Stomach smooth muscle (tissue), 2 donors: ENCODE results near the gene C19orf47.
"Not testable (repeated sequence)": the region's sequence is repeated elsewhere in the genome, so short reads cannot be mapped to it uniquely, and the experiment has no call there.

Source experiments
- H3K27ac ChIP-seq: one replicate; pipeline ENCODE4 v1.7.0; 2013; ENCODE audit warnings: mild to moderate bottlenecking, low read length, inconsistent platforms
- H3K27me3 ChIP-seq, 2 donors: one replicate each; pipeline ENCODE4 v1.7.0; 2013; ENCODE audit warnings: low read length in 2 of 2; ENCODE audit not compliant: insufficient read depth in 2 of 2, control insufficient read depth in 1 of 2
- H3K36me3 ChIP-seq, 2 donors: one replicate each; pipeline ENCODE4 v1.7.0; 2013; ENCODE audit warnings: low read length in 2 of 2; ENCODE audit not compliant: control insufficient read depth in 2 of 2, insufficient read depth in 2 of 2
- H3K4me1 ChIP-seq: one replicate; pipeline ENCODE4 v1.7.0; 2013; ENCODE audit warnings: low read length; ENCODE audit not compliant: control insufficient read depth, insufficient read depth
- H3K4me3 ChIP-seq, 2 donors: one replicate each; pipeline ENCODE4 v1.7.0; 2013; ENCODE audit warnings: low read length in 2 of 2
- H3K9ac ChIP-seq, 2 donors: one replicate each; pipeline ENCODE4 v1.7.0; 2013; ENCODE audit warnings: low read length in 2 of 2, mild to moderate bottlenecking in 1 of 2
- H3K9me3 ChIP-seq, 2 donors: one replicate each; pipeline ENCODE4 v1.7.0; 2013; ENCODE audit warnings: low read length in 2 of 2; ENCODE audit not compliant: control insufficient read depth in 2 of 2
- donor health status: healthy.
- donor health status: Pancreatic carcinoma.

Gene C19orf47

DNA sequence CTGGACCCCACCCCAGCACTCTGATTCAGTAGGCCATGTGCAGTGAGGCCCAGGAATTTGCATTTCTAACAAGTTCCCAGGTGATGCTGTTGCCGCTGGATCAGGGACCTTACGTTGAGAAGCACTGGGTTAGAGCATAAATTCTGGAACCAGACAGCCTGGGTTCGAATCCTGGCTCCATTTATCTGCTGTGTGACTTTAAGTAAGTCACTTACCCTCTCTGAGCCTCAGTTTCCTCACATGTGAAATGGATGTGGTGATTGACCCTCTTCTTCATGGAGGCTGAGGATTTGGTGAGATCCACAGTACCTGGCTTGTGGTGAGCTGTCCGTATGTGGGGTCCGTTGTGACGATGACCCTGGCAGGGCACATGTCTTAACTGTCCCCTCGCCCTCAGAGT, 25.9 kb upstream of the C19orf47 start:
- no peaks in the 10 kb centered on the region for H3K4me1 ChIP-seq
- no peak overlapping the region for H3K27ac ChIP-seq
- peaks cover 32 to 54% of the 10 kb centered on the region in 2 donors for H3K36me3 ChIP-seq
- H3K9ac ChIP-seq, result no peak overlapping the region
- H3K9me3 ChIP-seq, result no peaks in the 10 kb centered on the region
- no peak overlapping the region for H3K4me3 ChIP-seq
- H3K27me3 ChIP-seq, result no peaks in the 10 kb centered on the region

DNA sequence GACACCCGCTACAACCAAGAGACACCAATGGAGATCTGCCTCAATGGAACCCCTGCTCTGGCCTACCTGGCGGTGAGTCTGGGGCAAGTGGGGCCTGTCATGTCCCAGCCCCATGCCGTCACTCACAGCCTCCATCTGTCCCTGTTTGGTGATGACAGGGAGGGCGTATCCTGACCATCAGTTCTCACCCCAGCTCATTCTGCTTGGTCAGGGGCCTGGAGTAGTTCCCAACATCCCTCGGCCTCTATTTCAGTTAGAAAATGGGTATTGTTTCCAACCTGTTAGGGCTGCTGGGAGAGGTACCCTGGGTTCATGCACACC, 23.6 kb upstream of the C19orf47 start:
- Histone ChIP-seq H3K36me3 (peaks cover 38 to 46% of the 10 kb centered on the region in 2 donors), H3K27ac (no peak overlapping the region), H3K27me3 (no peaks in the 10 kb centered on the region), H3K9ac (no peak overlapping the region), H3K4me3 (no peak overlapping the region), H3K4me1 (peaks cover 2% of the 10 kb centered on the region), H3K9me3 (no peaks in the 10 kb centered on the region)

DNA sequence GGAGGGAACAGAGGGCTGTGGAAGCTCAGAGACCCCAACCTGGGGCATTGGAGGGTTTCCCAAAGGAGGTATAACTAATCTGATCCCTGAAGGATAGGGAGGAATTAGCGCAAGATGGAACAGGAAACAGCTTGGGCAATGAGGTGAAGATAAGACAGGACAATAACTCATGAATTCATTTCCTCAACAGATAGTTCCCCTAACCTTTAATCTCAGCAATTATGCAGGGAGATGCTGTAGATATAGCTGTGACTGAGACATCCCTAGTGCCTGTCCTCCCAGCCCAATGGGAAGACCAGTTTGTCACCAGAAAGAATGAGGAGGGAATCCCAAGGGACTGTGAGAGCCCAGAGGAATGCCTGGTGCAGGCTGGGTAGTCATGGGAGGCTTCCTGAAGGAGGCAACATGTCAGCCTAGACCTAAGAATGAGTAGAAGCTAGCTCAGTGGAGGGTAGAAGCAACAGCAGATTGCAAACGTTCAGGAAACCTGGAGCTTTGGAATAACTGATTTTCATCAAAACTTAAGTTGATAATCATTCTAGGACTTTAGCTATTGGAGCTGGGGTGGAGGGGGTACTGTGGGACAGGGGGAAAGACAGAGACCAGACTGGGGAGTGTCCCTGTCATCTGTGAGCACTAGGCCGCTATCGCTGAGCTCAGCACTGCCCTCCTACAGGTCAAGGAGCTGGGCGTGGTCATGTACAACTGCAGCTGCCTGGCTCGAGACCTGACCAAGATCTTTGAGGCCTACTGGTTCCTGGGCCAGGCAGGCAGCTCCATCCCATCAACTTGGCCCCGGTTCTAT, 23.0 kb upstream of the C19orf47 start:
- Histone ChIP-seq H3K9me3 (no peaks in the 10 kb centered on the region), H3K9ac (no peak overlapping the region), H3K4me3 (no peak overlapping the region), H3K36me3 (peaks cover 34 to 41% of the 10 kb centered on the region in 2 donors), H3K4me1 (peaks cover 7% of the 10 kb centered on the region), H3K27ac (no peak overlapping the region), H3K27me3 (no peaks in the 10 kb centered on the region)

DNA sequence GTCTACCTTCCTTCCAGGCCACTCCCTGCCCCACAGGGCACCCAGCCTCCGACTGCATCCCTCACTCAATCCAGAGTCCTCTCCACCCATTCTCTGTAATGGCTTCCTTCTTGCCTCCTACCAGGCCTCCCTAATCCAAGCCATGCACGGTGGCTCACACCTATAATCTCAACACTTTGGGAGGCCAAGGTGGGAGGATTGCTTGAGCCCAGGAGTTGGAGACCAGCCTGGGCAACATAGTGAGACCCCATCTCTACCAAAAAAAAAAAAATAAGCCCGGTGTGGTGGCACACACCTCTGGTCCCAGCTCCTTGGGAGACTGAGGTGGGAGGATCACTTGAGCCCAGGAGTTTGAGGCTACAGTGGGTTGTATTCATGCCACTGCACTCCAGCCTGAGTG, 22.1 kb upstream of the C19orf47 start:
- H3K9me3 ChIP-seq, H3K9ac ChIP-seq, H3K4me3 ChIP-seq, H3K27ac ChIP-seq, H3K27me3 ChIP-seq: not testable (repeated sequence)
- Histone ChIP-seq H3K4me1 (peaks cover 10% of the 10 kb centered on the region), H3K36me3 (peaks cover 34 to 41% of the 10 kb centered on the region in 2 donors)

DNA sequence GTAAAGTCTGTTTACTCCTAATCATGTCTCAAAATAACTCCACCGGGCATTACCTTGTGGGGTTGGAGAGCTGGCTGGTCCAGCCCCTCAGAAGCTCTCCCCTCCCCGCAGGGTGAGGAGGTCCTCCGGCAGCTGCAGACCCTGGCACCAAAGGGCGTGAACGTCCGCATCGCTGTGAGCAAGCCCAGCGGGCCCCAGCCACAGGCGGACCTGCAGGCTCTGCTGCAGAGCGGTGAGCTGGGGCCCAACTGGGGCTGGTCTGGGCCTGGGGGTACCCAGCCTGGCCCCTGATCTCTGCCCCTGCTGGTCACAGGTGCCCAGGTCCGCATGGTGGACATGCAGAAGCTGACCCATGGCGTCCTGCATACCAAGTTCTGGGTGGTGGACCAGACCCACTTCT, 21.6 kb upstream of the C19orf47 start:
- Histone ChIP-seq H3K9me3 (no peaks in the 10 kb centered on the region), H3K9ac (no peak overlapping the region), H3K36me3 (peaks cover 34 to 39% of the 10 kb centered on the region in 2 donors), H3K4me3 (no peak overlapping the region), H3K27ac (no peak overlapping the region), H3K27me3 (no peaks in the 10 kb centered on the region), H3K4me1 (peaks cover 10% of the 10 kb centered on the region)

DNA sequence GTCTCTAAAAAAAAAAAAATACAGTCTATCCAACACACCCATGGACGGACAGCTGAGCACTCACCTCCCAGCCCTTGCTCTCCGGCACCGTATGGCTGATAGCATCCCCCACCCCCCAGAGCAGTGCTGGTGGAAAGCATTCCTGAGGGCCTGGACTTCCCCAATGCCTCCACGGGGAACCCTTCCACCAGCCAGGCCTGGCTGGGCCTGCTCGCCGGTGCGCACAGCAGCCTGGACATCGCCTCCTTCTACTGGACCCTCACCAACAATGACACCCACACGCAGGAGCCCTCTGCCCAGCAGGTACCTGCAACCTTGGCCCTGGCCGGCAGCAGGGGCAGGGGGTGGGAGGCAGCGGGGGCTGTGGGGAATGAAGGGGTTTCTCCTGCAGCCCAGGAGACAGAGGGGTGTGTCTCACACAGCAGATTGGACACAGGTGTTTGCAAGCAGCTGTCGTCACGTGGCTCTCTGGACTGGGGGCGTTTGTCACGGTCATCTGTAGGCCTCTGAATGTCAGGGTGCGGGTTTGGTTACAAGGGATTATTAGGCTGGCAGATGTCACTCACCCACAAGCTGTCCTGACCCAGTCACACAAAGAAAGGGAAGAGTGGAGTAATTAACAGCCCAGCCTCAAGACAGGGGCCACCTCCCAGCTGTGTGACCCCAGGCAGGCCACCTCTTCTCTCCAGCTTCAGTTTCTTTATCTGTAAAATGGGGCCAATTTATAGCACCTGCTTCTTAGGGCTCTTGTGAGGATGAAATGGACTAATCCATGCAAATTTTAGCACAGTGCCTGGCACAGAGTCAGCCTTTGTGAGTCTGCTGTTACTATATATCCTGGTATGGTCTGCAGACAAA, 19.6 kb upstream of the C19orf47 start:
- no peak overlapping the region for H3K4me3 ChIP-seq
- no peaks in the 10 kb centered on the region for H3K27me3 ChIP-seq
- no peaks in the 10 kb centered on the region for H3K9me3 ChIP-seq
- H3K27ac ChIP-seq, result no peak overlapping the region
- peaks cover 10% of the 10 kb centered on the region for H3K4me1 ChIP-seq
- H3K36me3 ChIP-seq, result peaks cover 22 to 27% of the 10 kb centered on the region in 2 donors
- H3K9ac ChIP-seq, result no peak overlapping the region

DNA sequence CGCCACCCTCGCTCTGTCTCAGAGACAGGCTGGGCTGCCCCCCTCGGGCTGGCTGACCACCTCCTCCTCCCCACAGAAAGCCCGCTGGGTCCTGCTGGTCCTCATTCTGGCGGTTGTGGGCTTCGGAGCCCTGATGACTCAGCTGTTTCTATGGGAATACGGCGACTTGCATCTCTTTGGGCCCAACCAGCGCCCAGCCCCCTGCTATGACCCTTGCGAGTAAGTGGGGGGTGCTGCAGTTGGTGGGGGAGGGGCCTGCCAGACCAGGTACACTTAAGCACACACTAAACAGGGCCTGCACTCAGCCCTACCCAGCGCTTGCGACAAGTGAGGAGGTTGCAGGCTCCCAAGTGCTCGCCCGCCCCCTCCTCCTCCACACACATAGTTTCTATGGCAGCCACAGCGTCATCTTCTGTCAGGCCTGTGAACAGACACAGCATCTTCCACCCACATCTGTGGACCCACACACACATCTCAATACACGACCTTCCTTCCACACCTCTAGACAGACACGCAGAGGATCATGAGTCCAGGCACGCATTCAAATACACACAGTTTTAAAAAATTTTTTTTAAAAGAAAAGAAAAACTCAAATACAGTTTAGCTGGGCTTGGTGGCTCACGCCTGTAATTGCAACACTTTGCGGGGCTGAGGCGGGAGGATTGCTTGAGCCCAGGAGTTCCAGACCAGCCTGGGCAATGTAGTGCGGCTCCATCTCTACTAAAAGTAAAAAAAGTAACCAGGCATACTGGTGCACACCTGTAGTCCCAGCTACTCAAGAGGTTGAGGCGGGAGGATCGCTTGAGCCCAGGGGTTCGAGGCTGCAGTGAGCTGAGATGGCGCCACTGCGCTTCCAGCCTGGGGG, 18.7 kb upstream of the C19orf47 start:
- no peaks in the 10 kb centered on the region for H3K9me3 ChIP-seq
- no peaks in the 10 kb centered on the region for H3K27me3 ChIP-seq
- peaks cover 20 to 23% of the 10 kb centered on the region in 2 donors for H3K36me3 ChIP-seq
- peak overlapping the region in 1 of 2 donors; percentile 72 for H3K4me3 ChIP-seq
- no peak overlapping the region for H3K27ac ChIP-seq
- peaks cover 10% of the 10 kb centered on the region for H3K4me1 ChIP-seq
- no peak overlapping the region for H3K9ac ChIP-seq

DNA sequence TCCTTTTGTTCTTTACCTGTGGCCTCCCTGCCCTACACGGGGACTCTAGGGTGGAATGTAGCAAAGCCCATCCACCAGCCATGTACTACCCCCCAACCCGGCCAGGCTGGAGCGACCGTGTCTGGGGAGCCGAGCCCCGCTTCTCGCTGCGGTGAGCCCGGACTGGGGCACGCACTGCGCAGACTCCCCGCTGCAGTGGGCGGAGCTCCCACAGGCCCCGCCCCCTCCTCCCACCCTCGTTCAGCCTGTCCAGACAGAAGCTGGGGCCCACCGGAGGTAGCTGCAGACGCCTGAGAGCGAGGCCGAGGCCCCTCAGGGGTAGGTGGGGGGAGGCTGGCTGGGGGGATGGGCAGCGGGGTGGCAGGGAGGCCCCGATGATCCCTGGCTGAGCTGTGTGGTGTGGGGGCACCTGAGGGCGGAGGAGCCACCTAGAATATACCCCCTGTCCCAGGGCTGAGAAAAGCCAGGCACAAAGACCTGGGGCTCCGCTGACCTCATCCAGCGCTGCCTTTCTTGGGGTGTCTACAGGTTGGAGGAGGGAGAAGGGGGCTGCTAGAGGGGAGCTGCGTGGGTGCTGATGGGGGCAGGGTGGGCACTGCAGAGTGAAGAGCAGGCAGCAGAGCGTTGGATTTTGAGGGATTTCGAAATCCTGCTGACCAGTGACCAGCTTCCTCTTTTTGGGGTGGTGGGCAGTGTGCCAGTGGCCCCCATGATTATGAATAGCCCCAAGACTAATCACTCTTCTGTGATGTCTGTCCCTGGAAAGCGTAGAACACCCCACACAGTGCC, 17.6 kb upstream of the C19orf47 start:
- peaks cover 10% of the 10 kb centered on the region for H3K4me1 ChIP-seq
- H3K4me3 ChIP-seq, result peak overlapping the region; percentile 71 to 72
- H3K27ac ChIP-seq, result no peak overlapping the region
- no peaks in the 10 kb centered on the region for H3K9me3 ChIP-seq
- peaks cover 12 to 23% of the 10 kb centered on the region in 2 donors for H3K36me3 ChIP-seq
- no peaks in the 10 kb centered on the region for H3K27me3 ChIP-seq
- H3K9ac ChIP-seq, result peak overlapping the region; percentile 37 to 71

DNA sequence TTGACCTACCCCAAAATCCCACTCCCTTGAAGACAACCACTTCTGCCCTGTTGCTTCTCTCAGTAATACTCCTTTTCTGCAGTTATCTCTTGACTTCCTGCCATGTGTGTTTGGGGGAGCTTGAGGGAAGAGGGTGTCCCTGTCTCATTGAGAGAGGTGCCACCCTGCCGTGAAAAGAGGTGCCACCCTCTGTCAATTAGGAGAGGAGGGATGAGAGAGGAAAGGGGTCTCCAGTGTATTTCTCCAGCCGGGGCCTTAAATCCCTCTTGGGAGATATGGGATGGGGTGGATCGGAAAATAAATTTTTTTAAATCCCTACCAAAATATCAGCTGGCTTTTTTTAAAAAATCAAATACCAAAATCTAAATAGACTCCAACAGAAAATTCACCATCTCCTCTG, 16.8 kb upstream of the C19orf47 start:
- Histone ChIP-seq H3K9me3 (no peaks in the 10 kb centered on the region), H3K9ac (no peak overlapping the region), H3K27ac (no peak overlapping the region), H3K4me3 (peak overlapping the region in 1 of 2 donors; percentile 71), H3K27me3 (no peaks in the 10 kb centered on the region), H3K4me1 (peaks cover 10% of the 10 kb centered on the region), H3K36me3 (peaks cover 7 to 21% of the 10 kb centered on the region in 2 donors)

DNA sequence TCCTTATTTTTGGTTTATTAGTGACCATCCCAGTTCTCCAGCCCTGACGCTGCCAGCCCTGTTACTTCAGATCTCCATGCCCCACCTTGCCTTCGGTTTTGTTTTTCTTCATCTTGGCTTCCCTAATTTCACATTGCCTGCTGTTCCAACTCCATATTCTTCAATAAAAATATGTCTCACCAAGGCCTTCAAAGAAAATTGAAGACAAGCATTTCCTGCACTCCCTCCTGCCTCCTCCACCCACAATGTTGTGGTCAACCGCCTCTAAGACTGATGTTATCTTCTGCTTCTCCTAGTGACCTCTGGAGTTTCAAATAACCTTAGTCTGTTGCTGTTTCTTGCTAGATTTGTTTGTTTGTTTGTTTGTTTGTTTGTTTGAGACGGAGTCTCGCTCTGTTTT, 14.9 kb upstream of the C19orf47 start:
- Histone ChIP-seq H3K4me1 (peaks cover 10% of the 10 kb centered on the region), H3K4me3 (no peak overlapping the region), H3K27me3 (no peaks in the 10 kb centered on the region), H3K9me3 (no peaks in the 10 kb centered on the region), H3K9ac (no peak overlapping the region), H3K36me3 (peaks cover 7 to 16% of the 10 kb centered on the region in 2 donors), H3K27ac (no peak overlapping the region)
